ENCODE data around the gene SDHAF3.

Gene SDHAF3

GRCh38 chr7:97219237-97219636, 101.7 kb downstream of the SDHAF3 start:
- DNase-seq (ENCODE audit: low spot score), result no peak

- no peak for DNase-seq (ENCODE audit: low spot score)
Measured at GRCh38 chr7:97224316-97224715, 106.8 kb downstream of the SDHAF3 start.

GRCh38 chr7:97226541-97226940, 109.0 kb downstream of the SDHAF3 start:
- DNase-seq (ENCODE audit: low spot score), result no peak

Measured in HuH-7 (cell line).